ENCODE results near the gene RAB8A. TPM values are rescaled to one million over a fixed set of nuclear protein-coding genes. Genes with fewer than 3 reads are reported as not detected.

Gene RAB8A
- total and polyA plus RNA-seq, 9 of the 15 experiments (the other 6 are each of a cell fraction or from before 2014, with no cell fraction given): 11.2 to 102 (median 53.2) TPM

DNA sequence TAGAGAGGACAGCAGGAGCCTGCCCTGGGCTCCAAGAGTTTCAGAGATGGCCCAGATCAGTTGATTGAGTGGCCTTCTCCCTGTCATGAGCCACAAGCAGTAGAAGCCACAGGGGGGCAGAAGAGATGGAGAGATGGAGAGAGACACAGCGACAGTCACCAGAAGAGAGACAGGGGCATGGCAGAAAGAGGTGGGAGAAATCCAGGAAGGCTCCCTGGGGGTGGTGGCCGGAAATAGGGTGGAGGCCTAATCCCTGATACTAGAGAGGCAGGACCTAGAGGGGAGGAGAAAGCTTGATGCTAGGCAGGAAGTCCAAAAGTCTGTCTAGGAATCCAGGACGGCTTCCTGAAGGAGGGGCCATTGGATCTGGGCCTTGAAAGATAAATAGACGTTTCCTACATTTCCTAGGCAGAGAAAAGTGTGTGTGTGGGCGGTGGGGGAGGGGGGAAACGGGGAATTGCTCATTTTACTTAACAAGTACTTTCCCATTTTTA is 45.0 kb upstream of the RAB8A start (continued):
- TF ChIP-seq, protein P1, sequence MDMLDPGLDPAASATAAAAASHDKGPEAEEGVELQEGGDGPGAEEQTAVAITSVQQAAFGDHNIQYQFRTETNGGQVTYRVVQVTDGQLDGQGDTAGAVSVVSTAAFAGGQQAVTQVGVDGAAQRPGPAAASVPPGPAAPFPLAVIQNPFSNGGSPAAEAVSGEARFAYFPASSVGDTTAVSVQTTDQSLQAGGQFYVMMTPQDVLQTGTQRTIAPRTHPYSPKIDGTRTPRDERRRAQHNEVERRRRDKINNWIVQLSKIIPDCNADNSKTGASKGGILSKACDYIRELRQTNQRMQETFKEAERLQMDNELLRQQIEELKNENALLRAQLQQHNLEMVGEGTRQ (CRISPR knock-in tag; IDR thresholded peaks at IDR 0.05): no peak
- TF ChIP-seq, protein P2, sequence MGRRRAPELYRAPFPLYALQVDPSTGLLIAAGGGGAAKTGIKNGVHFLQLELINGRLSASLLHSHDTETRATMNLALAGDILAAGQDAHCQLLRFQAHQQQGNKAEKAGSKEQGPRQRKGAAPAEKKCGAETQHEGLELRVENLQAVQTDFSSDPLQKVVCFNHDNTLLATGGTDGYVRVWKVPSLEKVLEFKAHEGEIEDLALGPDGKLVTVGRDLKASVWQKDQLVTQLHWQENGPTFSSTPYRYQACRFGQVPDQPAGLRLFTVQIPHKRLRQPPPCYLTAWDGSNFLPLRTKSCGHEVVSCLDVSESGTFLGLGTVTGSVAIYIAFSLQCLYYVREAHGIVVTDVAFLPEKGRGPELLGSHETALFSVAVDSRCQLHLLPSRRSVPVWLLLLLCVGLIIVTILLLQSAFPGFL (CRISPR knock-in tag; IDR thresholded peaks at IDR 0.05): no peak
- TF ChIP-seq ZNF766 (CRISPR knock-in tag; conservative IDR thresholded peaks at IDR 0.05): no peak
- TF ChIP-seq, protein P3, sequence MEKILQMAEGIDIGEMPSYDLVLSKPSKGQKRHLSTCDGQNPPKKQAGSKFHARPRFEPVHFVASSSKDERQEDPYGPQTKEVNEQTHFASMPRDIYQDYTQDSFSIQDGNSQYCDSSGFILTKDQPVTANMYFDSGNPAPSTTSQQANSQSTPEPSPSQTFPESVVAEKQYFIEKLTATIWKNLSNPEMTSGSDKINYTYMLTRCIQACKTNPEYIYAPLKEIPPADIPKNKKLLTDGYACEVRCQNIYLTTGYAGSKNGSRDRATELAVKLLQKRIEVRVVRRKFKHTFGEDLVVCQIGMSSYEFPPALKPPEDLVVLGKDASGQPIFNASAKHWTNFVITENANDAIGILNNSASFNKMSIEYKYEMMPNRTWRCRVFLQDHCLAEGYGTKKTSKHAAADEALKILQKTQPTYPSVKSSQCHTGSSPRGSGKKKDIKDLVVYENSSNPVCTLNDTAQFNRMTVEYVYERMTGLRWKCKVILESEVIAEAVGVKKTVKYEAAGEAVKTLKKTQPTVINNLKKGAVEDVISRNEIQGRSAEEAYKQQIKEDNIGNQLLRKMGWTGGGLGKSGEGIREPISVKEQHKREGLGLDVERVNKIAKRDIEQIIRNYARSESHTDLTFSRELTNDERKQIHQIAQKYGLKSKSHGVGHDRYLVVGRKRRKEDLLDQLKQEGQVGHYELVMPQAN (IDR thresholded peaks at IDR 0.05; ENCODE audit: borderline replicate concordance): no peak
- no peak for TF ChIP-seq NR1H2 (CRISPR knock-in tag; IDR thresholded peaks at IDR 0.05)
- TF ChIP-seq, protein P4, sequence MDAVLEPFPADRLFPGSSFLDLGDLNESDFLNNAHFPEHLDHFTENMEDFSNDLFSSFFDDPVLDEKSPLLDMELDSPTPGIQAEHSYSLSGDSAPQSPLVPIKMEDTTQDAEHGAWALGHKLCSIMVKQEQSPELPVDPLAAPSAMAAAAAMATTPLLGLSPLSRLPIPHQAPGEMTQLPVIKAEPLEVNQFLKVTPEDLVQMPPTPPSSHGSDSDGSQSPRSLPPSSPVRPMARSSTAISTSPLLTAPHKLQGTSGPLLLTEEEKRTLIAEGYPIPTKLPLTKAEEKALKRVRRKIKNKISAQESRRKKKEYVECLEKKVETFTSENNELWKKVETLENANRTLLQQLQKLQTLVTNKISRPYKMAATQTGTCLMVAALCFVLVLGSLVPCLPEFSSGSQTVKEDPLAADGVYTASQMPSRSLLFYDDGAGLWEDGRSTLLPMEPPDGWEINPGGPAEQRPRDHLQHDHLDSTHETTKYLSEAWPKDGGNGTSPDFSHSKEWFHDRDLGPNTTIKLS (IDR thresholded peaks at IDR 0.05; ENCODE audit: borderline replicate concordance, low read depth): no peak
- TF ChIP-seq CBFA2T2 (conservative IDR thresholded peaks at IDR 0.05): no peak
- TF ChIP-seq, protein P5, sequence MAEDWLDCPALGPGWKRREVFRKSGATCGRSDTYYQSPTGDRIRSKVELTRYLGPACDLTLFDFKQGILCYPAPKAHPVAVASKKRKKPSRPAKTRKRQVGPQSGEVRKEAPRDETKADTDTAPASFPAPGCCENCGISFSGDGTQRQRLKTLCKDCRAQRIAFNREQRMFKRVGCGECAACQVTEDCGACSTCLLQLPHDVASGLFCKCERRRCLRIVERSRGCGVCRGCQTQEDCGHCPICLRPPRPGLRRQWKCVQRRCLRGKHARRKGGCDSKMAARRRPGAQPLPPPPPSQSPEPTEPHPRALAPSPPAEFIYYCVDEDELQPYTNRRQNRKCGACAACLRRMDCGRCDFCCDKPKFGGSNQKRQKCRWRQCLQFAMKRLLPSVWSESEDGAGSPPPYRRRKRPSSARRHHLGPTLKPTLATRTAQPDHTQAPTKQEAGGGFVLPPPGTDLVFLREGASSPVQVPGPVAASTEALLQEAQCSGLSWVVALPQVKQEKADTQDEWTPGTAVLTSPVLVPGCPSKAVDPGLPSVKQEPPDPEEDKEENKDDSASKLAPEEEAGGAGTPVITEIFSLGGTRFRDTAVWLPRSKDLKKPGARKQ (CRISPR knock-in tag; IDR thresholded peaks at IDR 0.05): no peak
- no peak for TF ChIP-seq HDAC6 (IDR thresholded peaks at IDR 0.05; ENCODE audit: low read depth, low read length)
- TF ChIP-seq ZNF707 (CRISPR knock-in tag; conservative IDR thresholded peaks at IDR 0.05): no peak
- TF ChIP-seq, protein P6, sequence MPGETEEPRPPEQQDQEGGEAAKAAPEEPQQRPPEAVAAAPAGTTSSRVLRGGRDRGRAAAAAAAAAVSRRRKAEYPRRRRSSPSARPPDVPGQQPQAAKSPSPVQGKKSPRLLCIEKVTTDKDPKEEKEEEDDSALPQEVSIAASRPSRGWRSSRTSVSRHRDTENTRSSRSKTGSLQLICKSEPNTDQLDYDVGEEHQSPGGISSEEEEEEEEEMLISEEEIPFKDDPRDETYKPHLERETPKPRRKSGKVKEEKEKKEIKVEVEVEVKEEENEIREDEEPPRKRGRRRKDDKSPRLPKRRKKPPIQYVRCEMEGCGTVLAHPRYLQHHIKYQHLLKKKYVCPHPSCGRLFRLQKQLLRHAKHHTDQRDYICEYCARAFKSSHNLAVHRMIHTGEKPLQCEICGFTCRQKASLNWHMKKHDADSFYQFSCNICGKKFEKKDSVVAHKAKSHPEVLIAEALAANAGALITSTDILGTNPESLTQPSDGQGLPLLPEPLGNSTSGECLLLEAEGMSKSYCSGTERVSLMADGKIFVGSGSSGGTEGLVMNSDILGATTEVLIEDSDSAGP (CRISPR knock-in tag; IDR thresholded peaks at IDR 0.05): no peak
- TF ChIP-seq ZNF24 (IDR thresholded peaks at IDR 0.05): no peak
- TF ChIP-seq STAT5A (IDR thresholded peaks at IDR 0.05; ENCODE audit: borderline replicate concordance, low read length): no peak
- no peak for TF ChIP-seq CBX5 (IDR thresholded peaks at IDR 0.05; ENCODE audit: borderline replicate concordance, low read depth)
- TF ChIP-seq SAFB2 (IDR thresholded peaks at IDR 0.05; ENCODE audit: borderline replicate concordance, low read depth, low read length, severe bottlenecking): no peak
- peak; percentile 58 for TF ChIP-seq GABPA (tag; conservative IDR thresholded peaks at IDR 0.05; ENCODE audit: low read depth)
- TF ChIP-seq EGR1 (conservative IDR thresholded peaks at IDR 0.05): peak; percentile 84
- TF ChIP-seq KLF16 (IDR thresholded peaks at IDR 0.05): 0 out of 2 replicates have a peak, but pooled peaks have one; percentile 15
- TF ChIP-seq ZNF239 (CRISPR knock-in tag; IDR thresholded peaks at IDR 0.05): no peak
- no peak for TF ChIP-seq ZNF79 (CRISPR knock-in tag; IDR thresholded peaks at IDR 0.05; ENCODE audit: low read depth)
- no peak for TF ChIP-seq HDAC3 (IDR thresholded peaks at IDR 0.05; ENCODE audit: borderline replicate concordance, partially characterized antibody)
